GM12878 (cell line): ENCODE measurements around the gene SSC4D.

Experiments used
- BMI1 ChIP-seq: fragments of 450-650 bp; IDR thresholded peaks from 2 replicates; pipeline ENCODE4 v1.6.1; 2016; ENCODE audit warnings: mild to moderate bottlenecking, moderate library complexity, borderline replicate concordance
- CREM ChIP-seq: IDR thresholded peaks from 2 replicates; pipeline ENCODE4 v1.6.1; 2014; ENCODE audit warnings: antibody characterized with exemption, low read depth
- CTCF ChIP-seq, 3 experiments: IDR thresholded peaks in 2 of 3; conservative IDR thresholded peaks in 1 of 3; 2 replicates each; pipeline ENCODE4 v1.5.1; 2011; ENCODE audit warnings: low read depth in 3 of 3, low read length in 3 of 3, mild to moderate bottlenecking in 3 of 3, control low read depth in 2 of 3, moderate library complexity in 2 of 3, inconsistent platforms in 1 of 3, mixed read lengths in 1 of 3; ENCODE audit not compliant: control insufficient read depth in 2 of 3, insufficient read depth in 1 of 3; ENCODE audit errors: extremely low read depth in 1 of 3
- ESRRA ChIP-seq: IDR thresholded peaks from 2 replicates; pipeline ENCODE4 v1.6.1; 2012; ENCODE audit warnings: mild to moderate bottlenecking, low read length, improper control_type of control experiment
- HDAC2 ChIP-seq: fragments of 200-600 bp; sonication (generic); IDR thresholded peaks from 2 replicates; pipeline ENCODE4 v1.6.1; 2017
- MEF2A ChIP-seq: IDR thresholded peaks from 2 replicates; pipeline ENCODE4 v1.6.1; 2011; ENCODE audit warnings: low read depth, mild to moderate bottlenecking, low read length, moderate library complexity; ENCODE audit not compliant: insufficient read depth
- POLR2AphosphoS5 ChIP-seq: IDR thresholded peaks from 2 replicates; pipeline ENCODE4 v1.6.1; 2011; ENCODE audit warnings: mild to moderate bottlenecking, low read length, inconsistent platforms
- PRDM15 ChIP-seq: fragments of 450-650 bp; formaldehyde crosslinking; IDR thresholded peaks from 2 replicates; pipeline ENCODE4 v1.4.0; 2020; ENCODE audit warnings: mild to moderate bottlenecking, moderate library complexity
- USF2 ChIP-seq: IDR thresholded peaks from 2 replicates; pipeline ENCODE4 v1.6.1; 2011; ENCODE audit warnings: low read depth, low read length, improper control_type of control experiment, borderline replicate concordance
- TF ChIP-seq, protein P1 (sequence below): IDR thresholded peaks from 2 replicates; pipeline ENCODE4 v1.6.1; 2012; ENCODE audit warnings: low read depth, low read length, improper control_type of control experiment
- TF ChIP-seq, protein P2 (sequence below): fragments of 450-650 bp; IDR thresholded peaks from 2 replicates; pipeline ENCODE4 v1.6.1; 2018; ENCODE audit warnings: borderline replicate concordance, mild to moderate bottlenecking; ENCODE audit not compliant: partially characterized antibody

DNA sequence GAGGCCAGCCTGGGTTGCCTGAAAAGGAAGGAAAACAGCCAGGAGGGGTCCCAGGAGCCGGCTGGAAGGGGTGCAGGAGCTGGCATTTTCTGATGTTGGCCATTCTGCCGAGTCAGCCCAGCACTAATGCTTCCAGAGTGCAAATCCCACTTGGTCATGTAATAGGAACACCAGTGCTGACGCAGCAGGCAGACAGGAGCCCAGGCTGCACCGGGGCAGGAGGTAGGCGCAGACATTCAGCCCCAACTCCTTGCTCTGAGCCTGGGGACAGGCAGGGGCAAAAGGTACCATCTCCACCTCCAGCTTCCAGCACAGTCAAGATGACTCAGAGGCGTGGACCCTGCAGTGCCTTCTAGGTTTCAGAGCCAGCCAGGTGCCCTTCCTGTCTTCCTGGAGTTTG is 40.5 kb downstream of the SSC4D start:
- TF ChIP-seq HDAC2 (no peak), CREM (no peak), ESRRA (no peak), MEF2A (no peak), PRDM15 (CRISPR knock-in tag) (no peak), POLR2AphosphoS5 (no peak), CTCF (IDR thresholded peaks at IDR 0.05 in 2 of 3, conservative IDR thresholded peaks at IDR 0.05 in 1 of 3; ENCODE audit: control insufficient read depth in 2 of 3, extremely low read depth in 1 of 3, insufficient read depth in 1 of 3, low read depth in 3 of 3, low read length in 3 of 3) (no peak), USF2 (no peak), BMI1 (no peak)
- TF ChIP-seq, protein P1, sequence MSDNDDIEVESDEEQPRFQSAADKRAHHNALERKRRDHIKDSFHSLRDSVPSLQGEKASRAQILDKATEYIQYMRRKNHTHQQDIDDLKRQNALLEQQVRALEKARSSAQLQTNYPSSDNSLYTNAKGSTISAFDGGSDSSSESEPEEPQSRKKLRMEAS: no peak
- TF ChIP-seq, protein P2, sequence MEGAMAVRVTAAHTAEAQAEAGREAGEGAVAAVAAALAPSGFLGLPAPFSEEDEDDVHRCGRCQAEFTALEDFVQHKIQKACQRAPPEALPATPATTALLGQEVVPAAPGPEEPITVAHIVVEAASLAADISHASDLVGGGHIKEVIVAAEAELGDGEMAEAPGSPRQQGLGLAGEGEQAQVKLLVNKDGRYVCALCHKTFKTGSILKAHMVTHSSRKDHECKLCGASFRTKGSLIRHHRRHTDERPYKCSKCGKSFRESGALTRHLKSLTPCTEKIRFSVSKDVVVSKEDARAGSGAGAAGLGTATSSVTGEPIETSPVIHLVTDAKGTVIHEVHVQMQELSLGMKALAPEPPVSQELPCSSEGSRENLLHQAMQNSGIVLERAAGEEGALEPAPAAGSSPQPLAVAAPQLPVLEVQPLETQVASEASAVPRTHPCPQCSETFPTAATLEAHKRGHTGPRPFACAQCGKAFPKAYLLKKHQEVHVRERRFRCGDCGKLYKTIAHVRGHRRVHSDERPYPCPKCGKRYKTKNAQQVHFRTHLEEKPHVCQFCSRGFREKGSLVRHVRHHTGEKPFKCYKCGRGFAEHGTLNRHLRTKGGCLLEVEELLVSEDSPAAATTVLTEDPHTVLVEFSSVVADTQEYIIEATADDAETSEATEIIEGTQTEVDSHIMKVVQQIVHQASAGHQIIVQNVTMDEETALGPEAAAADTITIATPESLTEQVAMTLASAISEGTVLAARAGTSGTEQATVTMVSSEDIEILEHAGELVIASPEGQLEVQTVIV: no peak
